HT1080 (cell line): ENCODE measurements around the gene CPLX1. TPM values are rescaled to one million over a fixed set of nuclear protein-coding genes. Genes with fewer than 3 reads are reported as not detected.
"Not testable (repeated sequence)": the region's sequence is repeated elsewhere in the genome, so short reads cannot be mapped to it uniquely, and the experiment has no call there.

Experiments
- DNase-seq: peaks from one replicate; pipeline ENCODE4 v3.0.0-alpha.2; 2015; ENCODE audit warnings: low read depth
- total RNA-seq: library from RNA; depleted of rRNA; stranded (reverse); fragments of >200 nt; shearing (Covaris generic); gene quantifications from 2 replicates; pipeline ENCODE4 v1.2.3, GENCODE V29; 2014; rRNA removed

The CPLX1 gene
- total RNA-seq, 1 experiment from 2014 or later = not detected

DNA sequence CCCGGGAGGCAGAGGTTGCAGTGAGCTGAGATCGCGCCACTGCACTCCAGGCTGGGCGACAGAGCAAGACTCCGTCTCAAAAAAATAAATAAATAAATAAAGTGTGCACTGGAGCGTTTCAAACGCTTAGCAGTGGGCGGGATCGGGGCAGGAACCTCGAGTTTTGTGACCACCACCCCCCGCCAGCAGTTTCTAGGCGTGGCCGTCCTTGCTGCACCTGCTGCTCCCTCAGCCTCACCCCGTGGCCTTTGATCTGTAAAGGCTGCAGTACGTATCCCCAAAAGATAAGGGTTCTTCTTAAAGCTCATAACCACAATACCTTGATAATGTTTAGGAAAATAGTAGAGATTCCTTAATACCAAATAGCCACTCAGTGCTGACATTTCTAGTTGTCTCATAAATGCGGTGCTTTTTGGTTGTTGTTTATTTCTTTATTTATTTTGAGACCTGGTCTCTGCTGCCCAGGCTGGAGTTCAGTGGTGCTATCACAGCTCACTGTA lies 87.1 kb downstream of the CPLX1 start:
- DNase-seq = no peak

- not testable (repeated sequence) for DNase-seq
Measured at GRCh38 chr4:736561-736960, 89.4 kb downstream of the CPLX1 start.

DNA sequence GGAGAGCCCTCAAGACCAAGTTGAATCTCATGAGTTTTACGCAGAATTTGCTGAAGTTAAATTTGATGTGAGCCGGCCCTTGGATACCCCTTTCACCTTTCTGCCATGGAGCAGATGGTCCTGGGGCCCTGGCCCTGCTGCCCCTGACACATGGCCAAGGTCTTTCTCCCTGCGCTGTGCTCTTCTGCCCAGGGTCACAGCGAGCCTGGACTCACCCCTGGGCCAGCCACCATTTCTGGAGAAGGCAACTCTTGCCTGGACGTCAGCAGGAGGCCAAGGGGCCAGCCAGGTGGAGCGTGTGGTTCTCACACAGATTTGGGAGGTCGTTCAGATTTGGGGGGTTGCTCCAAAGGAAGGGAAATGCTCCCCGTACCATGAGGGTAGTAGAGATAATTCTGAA lies 90.3 kb downstream of the CPLX1 start:
- DNase-seq = no peak

Other genes with a start within 250 kb of the CPLX1 start
- gene TMEM271, start 249.8 kb downstream of the CPLX1 start, total RNA-seq = not detected in 2 replicates
- 0.03 and 0.18 TPM in 2 replicates for gene PDE6B, start 200.6 kb downstream of the CPLX1 start, total RNA-seq
- 214 and 483 TPM in 2 replicates for gene ATP5ME, start 151.9 kb downstream of the CPLX1 start, total RNA-seq
- gene MYL5, start 151.6 kb downstream of the CPLX1 start, total RNA-seq = 4.9 and 8.5 TPM in 2 replicates
- gene SLC49A3, start 137.0 kb downstream of the CPLX1 start, total RNA-seq = 0.07 TPM in 1 of 2 replicates, not detected in the other
- gene PCGF3, start 120.3 kb downstream of the CPLX1 start, total RNA-seq = 30.9 and 34.9 TPM in 2 replicates
- 101 and 121 TPM in 2 replicates for gene GAK, start 106.2 kb upstream of the CPLX1 start, total RNA-seq
- gene TMEM175, start 106.3 kb upstream of the CPLX1 start, total RNA-seq = 23.1 and 25.7 TPM in 2 replicates
- gene DGKQ, start 147.4 kb upstream of the CPLX1 start, total RNA-seq = 7.1 and 11.5 TPM in 2 replicates
- gene IDUA, start 160.9 kb upstream of the CPLX1 start, total RNA-seq = 8.2 and 10.1 TPM in 2 replicates
- 0.13 and 0.27 TPM in 2 replicates for gene SLC26A1, start 167.3 kb upstream of the CPLX1 start, total RNA-seq
- gene FGFRL1, start 185.5 kb upstream of the CPLX1 start, total RNA-seq = 49.4 and 62.9 TPM in 2 replicates